Astrocyte of the cerebellum (primary cell): Measurements from ENCODE around the gene KIAA1210.
A peak's percentile ranks its signal among the peaks of the same experiment; 100 is the strongest.

Experiments used
- DNase-seq: peaks from one replicate; pipeline ENCODE4 v3.0.0-alpha.2; 2011; ENCODE audit warnings: low read depth
- H3K4me3 ChIP-seq: 2 replicates; pipeline ENCODE4 v1.5.1; 2011; ENCODE audit warnings: mild to moderate bottlenecking, low read depth, low read length, moderate library complexity
- CTCF ChIP-seq: IDR thresholded peaks from 2 replicates; pipeline ENCODE4 v1.5.1; 2012; ENCODE audit warnings: low read length, low read depth, moderate library complexity, mild to moderate bottlenecking; ENCODE audit errors: missing control alignments
- in situ Hi-C: cut with HindIII; loops from 2 replicates; pipeline ENCODE4 v1.10.0; 2017; ENCODE audit warnings: low sequenced_read_pairs

KIAA1210 gene

GRCh38 chrX:119132961-119133360, 5.3 kb upstream of the KIAA1210 start:
- in situ Hi-C loops = no loop called here
- no peak for TF ChIP-seq CTCF
- DNase-seq = no peak
- H3K4me3 ChIP-seq = no peak overlapping the region

GRCh38 chrX:119132316-119132715, 4.7 kb upstream of the KIAA1210 start:
- no peak for TF ChIP-seq CTCF
- H3K4me3 ChIP-seq = no peak overlapping the region
- in situ Hi-C loops = no loop called here
- no peak for DNase-seq

- in situ Hi-C loops = no loop called here
- H3K4me3 ChIP-seq = no peak overlapping the region
- no peak for DNase-seq
- no peak for TF ChIP-seq CTCF
These were observed 3.3 kb upstream of the KIAA1210 start for GRCh38 chrX:119130911-119131310.

GRCh38 chrX:119121341-119121740, 6.3 kb downstream of the KIAA1210 start:
- no peak for DNase-seq
- H3K4me3 ChIP-seq = no peak overlapping the region
- no peak for TF ChIP-seq CTCF
- in situ Hi-C loops = no loop called here

- peak; percentile 86 for TF ChIP-seq CTCF
- DNase-seq = peak; percentile 28
- in situ Hi-C loops = no loop called here
- H3K4me3 ChIP-seq = no peak overlapping the region
These were observed 8.7 kb downstream of the KIAA1210 start for GRCh38 chrX:119118780-119119395.

GRCh38 chrX:119107206-119107605, 20.4 kb downstream of the KIAA1210 start:
- DNase-seq = no peak
- in situ Hi-C loops = no loop called here
- H3K4me3 ChIP-seq = no peak overlapping the region
- no peak for TF ChIP-seq CTCF
